ENCODE results near the gene GPNMB.

Gene GPNMB

GRCh38 chr7:23275912-23276311 is 29.3 kb downstream of the GPNMB start:
- no peak for DNase-seq

- peak; percentile 87 to 89 for DNase-seq
Measured at GRCh38 chr7:23276376-23276775, 29.8 kb downstream of the GPNMB start.

DNA sequence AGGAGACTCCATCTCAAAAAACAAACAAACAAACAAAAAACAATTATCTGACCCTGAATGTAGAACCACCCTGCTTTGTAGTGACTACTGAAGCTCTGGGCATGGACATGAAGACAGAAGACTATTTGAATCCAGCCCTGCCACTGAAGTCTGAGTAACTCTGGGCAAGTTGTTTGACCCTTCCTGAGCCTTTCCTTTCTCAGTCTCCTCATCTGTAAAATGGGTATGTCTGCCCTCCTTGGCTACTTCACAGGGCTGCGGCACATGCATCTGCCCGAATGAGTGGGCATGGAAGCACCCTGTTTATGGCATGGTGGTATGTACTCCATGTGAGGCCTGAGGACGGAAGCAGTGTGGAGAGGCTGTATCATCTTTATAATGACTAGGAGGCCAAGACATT is 30.4 kb downstream of the GPNMB start:
- DNase-seq = no peak

DNA sequence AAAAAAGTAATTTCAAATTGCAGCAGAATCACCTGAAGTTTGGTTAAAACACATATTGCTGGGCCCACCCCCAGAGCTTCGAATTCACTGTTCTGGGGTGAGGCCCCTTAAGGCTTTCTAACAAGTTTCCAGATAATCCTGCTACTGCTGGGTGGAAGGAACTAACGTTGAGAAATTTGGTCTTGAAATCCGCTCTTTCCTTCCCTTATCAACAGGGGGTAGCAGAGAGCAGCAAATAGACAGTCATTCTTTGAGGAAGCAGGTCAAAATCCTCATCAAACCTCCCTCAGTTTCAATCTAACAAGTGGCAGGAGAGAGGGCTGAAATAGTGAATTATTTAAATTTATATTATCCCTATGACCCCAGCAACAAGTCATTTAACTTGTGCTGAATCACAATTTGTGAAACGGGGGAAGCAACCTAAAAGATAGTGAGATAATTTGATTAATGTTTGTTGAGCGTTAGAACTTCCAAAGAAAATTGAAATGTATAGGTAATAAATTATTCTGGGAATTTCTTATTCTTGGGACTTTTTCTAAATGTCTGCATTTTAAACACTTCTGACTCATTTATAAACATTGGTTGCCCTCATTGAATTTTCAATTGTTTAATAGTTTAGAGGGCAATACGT is 30.9 kb downstream of the GPNMB start:
- peak; percentile 97 to 98 for DNase-seq

GRCh38 chr7:23279819-23280525 is 33.4 kb downstream of the GPNMB start:
- DNase-seq = no peak

DNA sequence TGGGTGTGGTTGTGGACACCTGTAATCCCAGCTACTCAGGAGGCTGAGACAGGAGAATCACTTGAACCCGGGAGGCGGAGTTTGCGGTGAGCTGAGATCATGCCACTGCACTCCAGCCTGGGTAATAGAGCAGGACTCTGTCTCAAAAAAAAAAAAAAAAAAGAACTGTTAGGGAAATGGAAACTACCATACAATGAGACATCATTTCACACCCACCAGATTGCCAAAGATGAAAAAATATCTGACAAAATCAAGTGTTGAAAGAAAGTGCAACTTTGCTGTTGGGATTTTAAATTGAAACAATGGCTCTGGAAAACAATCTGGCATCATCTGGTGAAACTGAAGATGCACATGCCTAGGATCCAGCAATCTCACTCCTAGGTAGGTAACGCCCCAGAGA is 36.5 kb downstream of the GPNMB start:
- no peak for DNase-seq

- DNase-seq = no peak
Measured at GRCh38 chr7:23284871-23285270, 38.3 kb downstream of the GPNMB start.

- peak in 1 of 2 experiments; percentile 21 for DNase-seq
Measured at GRCh38 chr7:23285657-23286646, 39.4 kb downstream of the GPNMB start.

DNA sequence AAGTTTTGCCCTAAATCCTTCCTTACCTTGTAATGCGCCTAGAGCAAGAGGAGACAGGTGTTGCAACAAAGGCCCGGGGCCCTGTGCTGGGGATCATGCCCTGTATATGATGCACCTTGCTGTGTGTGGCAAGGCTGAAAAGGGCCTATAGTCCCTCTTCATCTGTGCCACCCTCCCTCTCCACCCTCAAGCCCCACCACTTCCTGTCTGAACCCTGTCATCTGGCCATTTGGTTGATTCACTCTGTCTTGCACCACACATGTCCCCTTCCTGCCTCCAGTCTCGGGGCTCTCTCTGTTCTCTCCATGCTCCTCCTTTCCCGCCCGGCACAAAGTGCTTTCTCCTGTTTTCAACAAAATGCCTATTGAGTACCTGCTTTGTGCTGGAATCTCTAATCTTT is 41.0 kb downstream of the GPNMB start:
- DNase-seq = peak; percentile 94 to 96

DNA sequence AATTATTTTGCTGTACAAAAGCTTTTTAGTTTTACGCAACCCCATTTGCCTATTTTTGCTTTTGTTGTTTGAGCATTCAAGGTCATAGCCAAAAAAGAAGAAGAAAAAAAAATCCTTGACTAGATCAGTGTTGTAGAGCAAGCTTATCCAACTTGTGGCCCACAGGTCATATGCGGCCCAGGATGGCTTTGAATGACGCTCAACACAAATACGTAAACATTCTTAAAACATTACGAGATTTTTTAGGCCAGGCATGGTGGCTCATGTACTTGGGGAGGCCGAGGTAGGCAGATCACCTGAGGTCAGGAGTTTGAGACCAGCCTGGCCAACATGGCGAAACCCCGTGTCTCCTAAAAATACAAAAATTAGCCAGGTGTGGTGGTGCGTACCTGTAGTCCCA is 44.4 kb downstream of the GPNMB start:
- DNase-seq = no peak

DNA sequence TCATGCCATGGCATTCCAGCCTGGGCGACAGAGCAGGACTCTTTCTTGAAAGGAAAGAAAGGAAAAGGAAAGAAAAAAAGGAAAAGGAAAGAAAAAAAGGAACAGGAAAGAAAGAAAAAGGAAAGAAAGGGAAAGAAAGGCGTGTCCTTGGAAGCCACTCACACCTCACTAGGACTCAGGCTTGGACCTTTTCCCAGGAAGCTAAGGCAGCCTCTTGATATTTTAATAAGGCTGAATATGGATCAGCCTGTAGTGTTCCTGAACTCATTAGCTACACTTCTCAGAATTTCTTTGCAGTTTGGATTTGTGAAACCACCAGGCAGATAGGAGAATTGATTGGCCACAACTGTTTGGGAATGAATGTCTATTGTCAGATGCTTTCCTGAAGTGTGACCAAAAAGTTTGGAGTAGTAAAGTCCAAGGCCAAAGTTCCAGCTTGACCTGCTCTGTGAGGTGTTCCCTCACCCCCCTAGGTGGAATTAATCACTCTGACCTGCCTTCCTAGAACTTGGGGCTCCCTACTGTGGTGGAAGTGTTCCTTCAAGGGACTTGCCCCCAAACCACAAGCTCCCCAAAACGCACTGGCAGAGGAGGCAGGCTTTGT is 45.5 kb downstream of the GPNMB start:
- no peak for DNase-seq

- no peak for DNase-seq
Measured at GRCh38 chr7:23292623-23293022, 46.0 kb downstream of the GPNMB start.

GRCh38 chr7:23293500-23294073 is 47.0 kb downstream of the GPNMB start:
- DNase-seq = no peak

- no peak for DNase-seq
Measured at GRCh38 chr7:23294549-23295400, 48.2 kb downstream of the GPNMB start.

DNA sequence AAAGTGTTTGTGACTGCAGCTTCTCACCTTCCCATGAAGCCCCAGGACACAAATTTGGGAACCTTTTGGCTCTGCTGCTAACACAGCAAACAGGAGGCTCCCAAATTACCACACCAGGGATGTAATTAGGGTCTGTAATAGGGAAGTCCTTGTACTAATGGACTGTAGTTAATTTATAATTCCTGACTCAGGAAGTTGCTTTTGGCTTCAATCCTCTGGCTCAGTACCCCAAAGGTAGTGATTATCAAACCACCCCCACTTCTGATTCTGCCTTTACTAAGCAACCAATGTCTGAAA is 48.8 kb downstream of the GPNMB start:
- no peak for DNase-seq

GRCh38 chr7:23298141-23298881 is 51.7 kb downstream of the GPNMB start:
- DNase-seq = no peak

- peak; percentile 100 for DNase-seq
Measured at GRCh38 chr7:23298885-23299769, 52.6 kb downstream of the GPNMB start, which contains the start of gene MALSU1. Gene MALSU1, plus strand, starts transcription at chr7:23299339. Its CDS starts 14 bp downstream, at chr7:23299353.

- peak; percentile 40 to 48 for DNase-seq
Measured at GRCh38 chr7:23299770-23300300, 53.3 kb downstream of the GPNMB start.

- DNase-seq = no peak
Measured at GRCh38 chr7:23306936-23307521, 60.5 kb downstream of the GPNMB start.
